ENCODE data around the gene CHAC2. TPM values are rescaled to one million over a fixed set of nuclear protein-coding genes. Genes with fewer than 3 reads are reported as not detected.

CHAC2 gene
- total and polyA plus RNA-seq, 9 of the 15 experiments (the other 6 are each of a cell fraction or from before 2014, with no cell fraction given), result 9.8 to 35.6 (median 18.2) TPM

DNA sequence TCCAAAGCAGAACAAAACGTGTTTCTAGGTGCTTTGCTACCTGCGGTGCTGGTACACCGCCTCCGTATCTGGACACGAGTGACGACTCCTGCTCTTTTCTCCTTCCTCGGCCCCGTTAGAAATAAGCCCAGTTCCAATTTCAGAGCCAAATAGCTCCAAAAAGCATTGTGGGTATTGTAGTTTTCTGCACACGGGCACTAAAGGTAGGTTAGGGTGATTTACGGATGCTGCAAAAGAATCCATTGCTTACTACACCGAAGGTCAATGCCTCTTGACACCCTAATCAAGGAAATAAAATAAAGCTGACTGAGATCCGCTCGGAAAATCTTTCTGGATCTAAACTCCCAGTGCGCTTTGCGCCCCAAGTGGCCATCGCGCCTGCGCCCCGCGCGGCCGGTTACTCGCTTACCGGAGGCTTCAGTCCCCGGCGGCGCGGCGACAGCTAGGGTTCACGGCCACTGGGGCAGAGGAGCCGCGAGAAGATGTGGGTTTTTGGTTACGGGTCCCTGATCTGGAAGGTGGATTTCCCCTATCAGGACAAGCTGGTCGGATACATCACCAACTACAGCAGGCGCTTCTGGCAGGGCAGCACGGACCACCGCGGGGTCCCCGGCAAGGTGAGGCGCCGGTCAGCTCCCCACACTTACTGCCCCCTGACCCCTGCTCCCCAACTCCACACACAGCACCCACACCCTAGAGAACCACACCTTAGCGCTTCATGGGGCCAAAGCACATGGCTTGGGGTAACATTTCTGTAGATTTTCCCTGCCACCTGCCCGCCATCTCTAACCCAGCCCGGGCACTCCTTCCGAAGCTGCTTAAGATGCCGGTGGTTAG, at the start of gene CHAC2 (continued):
- TF ChIP-seq EP300 (IDR thresholded peaks at IDR 0.05; ENCODE audit: low read length) (no peak), FOXK2 (conservative IDR thresholded peaks at IDR 0.05 in 1 of 2, IDR thresholded peaks at IDR 0.05 in 1 of 2; ENCODE audit: low read depth in 2 of 2) (0 out of 4 replicates have a peak, but pooled peaks of 1 of the 2 experiments have one; percentile 32), CCNT2 (IDR thresholded peaks at IDR 0.05; ENCODE audit: borderline replicate concordance, extremely low read depth, insufficient read length, low read depth, low read length) (peak; percentile 35), ZNF444 (CRISPR knock-in tag; IDR thresholded peaks at IDR 0.05) (no peak), THAP7 (CRISPR knock-in tag; IDR thresholded peaks at IDR 0.05) (no peak), ATF1 (CRISPR knock-in tag; IDR thresholded peaks at IDR 0.05) (no peak), ATF1 (tag; IDR thresholded peaks at IDR 0.05) (peak; percentile 37), ELF1 (tag; IDR thresholded peaks at IDR 0.05) (no peak), POLR3A (IDR thresholded peaks at IDR 0.05; ENCODE audit: borderline replicate concordance, extremely low read depth, insufficient read depth, insufficient read length) (no peak), HNRNPLL (IDR thresholded peaks at IDR 0.05; ENCODE audit: low read depth, low read length, poor library complexity, severe bottlenecking) (peak; percentile 38), EGR1 (conservative IDR thresholded peaks at IDR 0.05) (peak; percentile 34), TCF7 (IDR thresholded peaks at IDR 0.05; ENCODE audit: borderline replicate concordance) (0 out of 2 replicates have a peak, but pooled peaks have one; percentile 16), PTBP1 (IDR thresholded peaks at IDR 0.05; ENCODE audit: low read depth, low read length) (no peak), FOXA3 (CRISPR knock-in tag; conservative IDR thresholded peaks at IDR 0.05 in 1 of 2, IDR thresholded peaks at IDR 0.05 in 1 of 2) (0 out of 4 replicates have a peak, but pooled peaks of 1 of the 2 experiments have one; percentile 19), XRCC3 (IDR thresholded peaks at IDR 0.05) (no peak), MLX (CRISPR knock-in tag; conservative IDR thresholded peaks at IDR 0.05) (no peak), ZNF766 (CRISPR knock-in tag; conservative IDR thresholded peaks at IDR 0.05) (0 out of 2 replicates have a peak, but pooled peaks have one; percentile 42), HLTF (IDR thresholded peaks at IDR 0.05) (peak; percentile 59; the same call in 1 of the 2 replicates), JUND (IDR thresholded peaks at IDR 0.05; ENCODE audit: borderline replicate concordance, low read depth, low read length) (0 out of 2 replicates have a peak, but pooled peaks have one; percentile 3), JUND (tag; IDR thresholded peaks at IDR 0.05; ENCODE audit: borderline replicate concordance, low read depth, low read length) (peak; percentile 38; the same call in 2 of the 3 replicates)
- TF ChIP-seq, protein P1, sequence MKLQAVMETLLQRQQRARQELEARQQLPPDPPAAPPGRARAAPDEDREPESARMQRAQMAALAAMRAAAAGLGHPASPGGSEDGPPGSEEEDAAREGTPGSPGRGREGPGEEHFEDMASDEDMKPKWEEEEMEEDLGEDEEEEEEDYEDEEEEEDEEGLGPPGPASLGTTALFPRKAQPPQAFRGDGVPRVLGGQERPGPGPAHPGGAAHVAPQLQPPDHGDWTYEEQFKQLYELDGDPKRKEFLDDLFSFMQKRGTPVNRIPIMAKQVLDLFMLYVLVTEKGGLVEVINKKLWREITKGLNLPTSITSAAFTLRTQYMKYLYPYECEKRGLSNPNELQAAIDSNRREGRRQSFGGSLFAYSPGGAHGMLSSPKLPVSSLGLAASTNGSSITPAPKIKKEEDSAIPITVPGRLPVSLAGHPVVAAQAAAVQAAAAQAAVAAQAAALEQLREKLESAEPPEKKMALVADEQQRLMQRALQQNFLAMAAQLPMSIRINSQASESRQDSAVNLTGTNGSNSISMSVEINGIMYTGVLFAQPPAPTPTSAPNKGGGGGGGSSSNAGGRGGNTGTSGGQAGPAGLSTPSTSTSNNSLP (IDR thresholded peaks at IDR 0.05; ENCODE audit: borderline replicate concordance, low read depth, low read length), result no peak

Data from K562 (cell line).